Naive B cell (primary cell): ENCODE data around the gene PCDHGB1. TPM values are rescaled to one million over a fixed set of nuclear protein-coding genes. Genes with fewer than 3 reads are reported as not detected.
"Not testable (repeated sequence)": the region's sequence is repeated elsewhere in the genome, so short reads cannot be mapped to it uniquely, and the experiment has no call there.

Experiments
- ATAC-seq, 2 donors: fragments of 150-1000 bp; cut with Tn5 transposase; 2 replicates each; pipeline ENCODE4 v1.10.0; 2021; ENCODE audit warnings: low read depth in 2 of 2, mild to moderate bottlenecking in 2 of 2, moderate library complexity in 2 of 2
- DNase-seq: peaks from one replicate; pipeline ENCODE4 v3.0.0; 2022
- H3K27ac Mint-ChIP-seq, 6 donors: one replicate each; pipeline ENCODE4 v1.8.0; 2020 to 2022; ENCODE audit warnings: mild to moderate bottlenecking in 6 of 6, mixed read lengths in 6 of 6, moderate library complexity in 5 of 6, inconsistent platforms in 2 of 6
- H3K27me3 Mint-ChIP-seq, 3 donors: one replicate each; pipeline ENCODE4 v1.8.0; 2021 to 2022; ENCODE audit warnings: mixed read lengths in 3 of 3, mild to moderate bottlenecking in 1 of 3
- H3K36me3 Mint-ChIP-seq, 2 donors: one replicate each; pipeline ENCODE4 v1.8.0; 2020 to 2022; ENCODE audit warnings: mixed read lengths in 2 of 2, inconsistent platforms in 1 of 2, mild to moderate bottlenecking in 1 of 2
- H3K4me1 Mint-ChIP-seq, 3 donors: one replicate each; pipeline ENCODE4 v1.8.0; 2020 to 2022; ENCODE audit warnings: mixed read lengths in 3 of 3, inconsistent platforms in 1 of 3, mild to moderate bottlenecking in 1 of 3, moderate library complexity in 1 of 3
- H3K4me3 Mint-ChIP-seq, 8 donors: one replicate each; pipeline ENCODE4 v1.8.0; 2020 to 2022; ENCODE audit warnings: mild to moderate bottlenecking in 8 of 8, mixed read lengths in 8 of 8, moderate library complexity in 8 of 8, inconsistent platforms in 2 of 8
- H3K9me3 Mint-ChIP-seq, 7 donors: one replicate each; pipeline ENCODE4 v1.8.0; 2020 to 2022; ENCODE audit warnings: mixed read lengths in 7 of 7, mild to moderate bottlenecking in 5 of 7, inconsistent platforms in 2 of 7, moderate library complexity in 1 of 7
- polyA plus RNA-seq, 6 donors: library from polyadenylated mRNA; unstranded; fragments of 300-500 nt; fragmentation: Illumina TruSeq; gene quantifications; one replicate each; pipeline ENCODE4 v1.2.3, GENCODE V29; 2021; ENCODE audit warnings: low read depth in 6 of 6

The PCDHGB1 gene
- polyA plus RNA-seq, 6 donors from 2014 or later = not detected

GRCh38 chr5:141393267-141393666 lies 43.4 kb downstream of the PCDHGB1 start:
- peak overlapping the region in 2 of 6 donors; percentile 47 to 79 for H3K27ac Mint-ChIP-seq
- DNase-seq (no peak), ATAC-seq (no peak)
- peaks cover 24 to 30% of the 10 kb centered on the region in 2 donors for H3K36me3 Mint-ChIP-seq
- H3K4me3 Mint-ChIP-seq = peak overlapping the region in 1 of 8 donors; percentile 12
- peaks cover 0 to 4% (median 0%) of the 10 kb centered on the region in 3 donors for H3K4me1 Mint-ChIP-seq
- peaks cover 4 to 70% (median 37%) of the 10 kb centered on the region in 7 donors for H3K9me3 Mint-ChIP-seq
- H3K27me3 Mint-ChIP-seq = peaks cover 55 to 75% (median 57%) of the 10 kb centered on the region in 3 donors

GRCh38 chr5:141394401-141395187 lies 44.7 kb downstream of the PCDHGB1 start:
- not testable (repeated sequence) for ATAC-seq, DNase-seq, H3K4me1 Mint-ChIP-seq
- Mint-ChIP-seq H3K27ac (peak overlapping the region in 2 of 6 donors; percentile 24 to 79), H3K36me3 (peaks cover 16 to 21% of the 10 kb centered on the region in 2 donors), H3K9me3 (peaks cover 4 to 71% (median 38%) of the 10 kb centered on the region in 7 donors), H3K4me3 (peak overlapping the region in 1 of 8 donors; percentile 16), H3K27me3 (peaks cover 52 to 75% (median 55%) of the 10 kb centered on the region in 3 donors)

- not testable (repeated sequence) for DNase-seq, H3K4me1 Mint-ChIP-seq
- ATAC-seq = peak; percentile 58 to 61
- Mint-ChIP-seq H3K36me3 (peaks cover 12 to 19% of the 10 kb centered on the region in 2 donors), H3K9me3 (peaks cover 4 to 60% (median 34%) of the 10 kb centered on the region in 7 donors), H3K27ac (peak within 1 kb of the TSS in 1 of 6 donors; percentile 63), H3K4me3 (peak within 1 kb of the TSS; percentile 2 to 83 (median 42)), H3K27me3 (peaks cover 47 to 74% (median 52%) of the 10 kb centered on the region in 3 donors)
Measured at GRCh38 chr5:141397756-141398551, 48.1 kb downstream of the PCDHGB1 start, which contains the start of gene PCDHGB5. Gene PCDHGB5 (plus strand): TSS chr5:141397947. CDS start chr5:141398128, 181 bp downstream.

GRCh38 chr5:141398608-141399007 lies 48.7 kb downstream of the PCDHGB1 start:
- ATAC-seq (no peak), DNase-seq (no peak)
- peaks cover 50 to 74% (median 57%) of the 10 kb centered on the region in 3 donors for H3K27me3 Mint-ChIP-seq
- peak overlapping the region in 1 of 6 donors; percentile 63 for H3K27ac Mint-ChIP-seq
- peaks cover 9 to 25% of the 10 kb centered on the region in 2 donors for H3K36me3 Mint-ChIP-seq
- peaks cover 0 to 3% (median 0%) of the 10 kb centered on the region in 3 donors for H3K4me1 Mint-ChIP-seq
- H3K4me3 Mint-ChIP-seq = peak overlapping the region in 1 of 8 donors; percentile 29
- H3K9me3 Mint-ChIP-seq = peaks cover 4 to 61% (median 35%) of the 10 kb centered on the region in 7 donors

GRCh38 chr5:141399555-141400258 lies 49.8 kb downstream of the PCDHGB1 start:
- Mint-ChIP-seq H3K36me3 (peaks cover 4 to 27% of the 10 kb centered on the region in 2 donors), H3K27me3 (peaks cover 52 to 76% (median 58%) of the 10 kb centered on the region in 3 donors), H3K9me3 (peaks cover 4 to 56% (median 35%) of the 10 kb centered on the region in 7 donors), H3K4me3 (peak overlapping the region in 2 of 8 donors; percentile 20 to 30), H3K4me1 (peaks cover 0 to 3% (median 0%) of the 10 kb centered on the region in 3 donors), H3K27ac (peak overlapping the region in 3 of 6 donors; percentile 58 to 92 (median 81))
- no peak for ATAC-seq
- DNase-seq = no peak

Other genes starting within 250 kb of the PCDHGB1 start
- not detected for gene PCDHB3, start 249.6 kb upstream of the PCDHGB1 start, polyA plus RNA-seq
- not detected for gene PCDHB4, start 228.3 kb upstream of the PCDHGB1 start, polyA plus RNA-seq
- gene PCDHB5, start 214.9 kb upstream of the PCDHGB1 start, polyA plus RNA-seq = under 1 TPM in 2 of 6 donors, not detected in 4; 0.08 to 0.43 TPM
- not detected for gene PCDHB6, start 200.0 kb upstream of the PCDHGB1 start, polyA plus RNA-seq
- not detected for gene PCDHB7, start 177.5 kb upstream of the PCDHGB1 start, polyA plus RNA-seq
- gene PCDHB8, start 172.3 kb upstream of the PCDHGB1 start, polyA plus RNA-seq = not detected
- gene PCDHB16, start 167.7 kb upstream of the PCDHGB1 start, polyA plus RNA-seq = not detected
- gene PCDHB9, start 162.9 kb upstream of the PCDHGB1 start, polyA plus RNA-seq = not detected
- not detected for gene PCDHB10, start 157.7 kb upstream of the PCDHGB1 start, polyA plus RNA-seq
- not detected for gene PCDHB11, start 150.5 kb upstream of the PCDHGB1 start, polyA plus RNA-seq
- gene PCDHB12, start 141.4 kb upstream of the PCDHGB1 start, polyA plus RNA-seq = not detected
- gene PCDHB13, start 136.2 kb upstream of the PCDHGB1 start, polyA plus RNA-seq = not detected
- not detected for gene PCDHB14, start 126.8 kb upstream of the PCDHGB1 start, polyA plus RNA-seq
- not detected for gene PCDHB15, start 104.7 kb upstream of the PCDHGB1 start, polyA plus RNA-seq
- under 1 TPM in 1 of 6 donors, not detected in 5; 0.20 TPM for gene SLC25A2, start 46.0 kb upstream of the PCDHGB1 start, polyA plus RNA-seq
- gene TAF7, start 29.3 kb upstream of the PCDHGB1 start, polyA plus RNA-seq = 100 to 1,000 TPM; 270 to 315 (median 285) TPM
- not detected for gene PCDHGA1, start 19.6 kb upstream of the PCDHGB1 start, polyA plus RNA-seq
- not detected for gene PCDHGA2, start 11.3 kb upstream of the PCDHGB1 start, polyA plus RNA-seq
- gene PCDHGA3, start 6.3 kb upstream of the PCDHGB1 start, polyA plus RNA-seq = not detected
- gene PCDHGA4, start 4.9 kb downstream of the PCDHGB1 start, polyA plus RNA-seq = under 1 TPM in 2 of 6 donors, not detected in 4; 0.14 to 0.16 TPM
- under 1 TPM in 3 of 6 donors, not detected in 3; 0.27 to 0.82 (median 0.74) TPM for gene PCDHGB2, start 9.9 kb downstream of the PCDHGB1 start, polyA plus RNA-seq
- under 1 TPM in 1 of 6 donors, not detected in 5; 0.10 TPM for gene PCDHGA5, start 14.1 kb downstream of the PCDHGB1 start, polyA plus RNA-seq
- gene PCDHGB3, start 20.1 kb downstream of the PCDHGB1 start, polyA plus RNA-seq = under 1 TPM in 1 of 6 donors, not detected in 5; 0.21 TPM
- gene PCDHGA6, start 23.8 kb downstream of the PCDHGB1 start, polyA plus RNA-seq = under 1 TPM in 1 of 6 donors, not detected in 5; 0.08 TPM
- not detected for gene PCDHGA7, start 32.6 kb downstream of the PCDHGB1 start, polyA plus RNA-seq
- under 1 TPM in 1 of 6 donors, not detected in 5; 0.15 TPM for gene PCDHGB4, start 37.6 kb downstream of the PCDHGB1 start, polyA plus RNA-seq
- not detected for gene PCDHGA8, start 42.5 kb downstream of the PCDHGB1 start, polyA plus RNA-seq
- under 1 TPM in 3 of 6 donors, not detected in 3; 0.12 to 0.27 (median 0.20) TPM for gene PCDHGB5, start 47.8 kb downstream of the PCDHGB1 start, polyA plus RNA-seq
- gene PCDHGA9, start 52.7 kb downstream of the PCDHGB1 start, polyA plus RNA-seq = under 1 TPM in 1 of 6 donors, not detected in 5; 0.25 TPM
- gene PCDHGB6, start 57.9 kb downstream of the PCDHGB1 start, polyA plus RNA-seq = under 1 TPM in 2 of 6 donors, not detected in 4; 0.11 to 0.17 TPM
- gene PCDHGA10, start 62.9 kb downstream of the PCDHGB1 start, polyA plus RNA-seq = under 1 TPM in 1 of 6 donors, not detected in 5; 0.05 TPM
- gene PCDHGB7, start 67.6 kb downstream of the PCDHGB1 start, polyA plus RNA-seq = not detected
- not detected for gene PCDHGA11, start 71.0 kb downstream of the PCDHGB1 start, polyA plus RNA-seq
- gene PCDHGA12, start 80.4 kb downstream of the PCDHGB1 start, polyA plus RNA-seq = under 1 TPM in 3 of 6 donors, not detected in 3; 0.09 to 0.16 (median 0.11) TPM
- under 1 TPM in 3 of 6 donors, not detected in 3; 0.35 to 0.86 (median 0.61) TPM for gene PCDHGC3, start 125.9 kb downstream of the PCDHGB1 start, polyA plus RNA-seq
- gene PCDHGC4, start 134.9 kb downstream of the PCDHGB1 start, polyA plus RNA-seq = not detected
- gene PCDHGC5, start 139.0 kb downstream of the PCDHGB1 start, polyA plus RNA-seq = not detected